ENCODE results near the gene FHL1. TPM values are rescaled to one million over a fixed set of nuclear protein-coding genes. Genes with fewer than 3 reads are reported as not detected.

The FHL1 gene
- polyA plus RNA-seq, 3 donors = 0.75 to 4.0 (median 0.98) TPM

- Mint-ChIP-seq H3K4me1 (peaks cover 2% of the 10 kb centered on the region), H3K9me3 (peaks cover 0 to 3% (median 0%) of the 10 kb centered on the region in 7 donors)
Observed at GRCh38 chrX:136215559-136215958, 68.2 kb downstream of the FHL1 start.

GRCh38 chrX:136219893-136220292 is 72.6 kb downstream of the FHL1 start:
- H3K36me3 ChIP-seq (replicated peaks in 1 of 2; ENCODE audit: control insufficient read depth in 1 of 2, insufficient read depth in 2 of 2, low read length in 2 of 2) = peaks cover 41 to 73% of the 10 kb centered on the region in 2 donors
- no peaks in the 10 kb centered on the region for H3K27me3 ChIP-seq (ENCODE audit: control insufficient read depth in 2 of 2, insufficient read depth in 2 of 2, low read length in 2 of 2)
- WGBS (ENCODE audit: insufficient coverage) = no CpG with 5 or more reads among the region's 5 CpGs

More at GRCh38 chrX:136215559-136215958, 68.2 kb downstream of the FHL1 start:
- Histone ChIP-seq H2AFZ (ENCODE audit: insufficient read depth, low read depth, low read length, poor library complexity, severe bottlenecking) (no peak overlapping the region), H3K27me3 (ENCODE audit: control insufficient read depth in 2 of 2, insufficient read depth in 2 of 2, low read length in 2 of 2) (no peaks in the 10 kb centered on the region), H3K9me3 (replicated peaks in 1 of 2; ENCODE audit: control insufficient read depth in 1 of 2, insufficient read depth in 1 of 2, low read length in 2 of 2) (no peaks in the 10 kb centered on the region), H3K4me2 (replicated peaks; ENCODE audit: extremely low read depth, low read length, poor library complexity, severe bottlenecking) (no peak overlapping the region), H3K27ac (ENCODE audit: low read depth in 1 of 2, low read length in 2 of 2) (no peak overlapping the region), H3K4me1 (ENCODE audit: control insufficient read depth in 1 of 2, insufficient read depth in 2 of 2, low read length in 2 of 2) (peaks cover 0 to 6% of the 10 kb centered on the region in 2 donors), H3K36me3 (replicated peaks in 1 of 2; ENCODE audit: control insufficient read depth in 1 of 2, insufficient read depth in 2 of 2, low read length in 2 of 2) (peaks cover 21 to 34% of the 10 kb centered on the region in 2 donors), H4K20me1 (ENCODE audit: insufficient read depth, low read length) (no peaks in the 10 kb centered on the region), H3K9ac (ENCODE audit: insufficient read depth, low read length, poor library complexity, severe bottlenecking) (no peak overlapping the region), H3K4me3 (replicated peaks in 1 of 3; ENCODE audit: low read depth in 2 of 3, low read length in 3 of 3) (no peak overlapping the region), H3K79me2 (ENCODE audit: insufficient read depth, low read length) (no peaks in the 10 kb centered on the region)
- Mint-ChIP-seq H3K27me3 (ENCODE audit: low read depth in 3 of 3) (peaks cover 0 to 6% (median 1%) of the 10 kb centered on the region in 3 donors), H3K36me3 (peaks cover 24 to 28% of the 10 kb centered on the region in 2 donors), H3K4me3 (no peak overlapping the region), H3K27ac (no peak overlapping the region)
- DNase-seq = no peak
- intact Hi-C loops (cut with micrococcal nuclease) = no loop called here
- no peak for TF ChIP-seq CTCF (IDR thresholded peaks at IDR 0.05)

More at GRCh38 chrX:136219893-136220292, 72.6 kb downstream of the FHL1 start:
- H3K9me3 ChIP-seq (replicated peaks in 1 of 2; ENCODE audit: control insufficient read depth in 1 of 2, insufficient read depth in 1 of 2, low read length in 2 of 2) = no peaks in the 10 kb centered on the region
- Mint-ChIP-seq H3K4me3 (no peak overlapping the region), H3K27ac (no peak overlapping the region), H3K9me3 (peaks cover 0 to 3% (median 0%) of the 10 kb centered on the region in 7 donors), H3K36me3 (peaks cover 51 to 54% of the 10 kb centered on the region in 2 donors), H3K27me3 (ENCODE audit: low read depth in 3 of 3) (peaks cover 0 to 5% (median 0%) of the 10 kb centered on the region in 3 donors), H3K4me1 (no peaks in the 10 kb centered on the region)
- H3K4me2 ChIP-seq (replicated peaks; ENCODE audit: extremely low read depth, low read length, poor library complexity, severe bottlenecking) = no peak overlapping the region
- TF ChIP-seq CTCF (IDR thresholded peaks at IDR 0.05) = no peak
- H2AFZ ChIP-seq (ENCODE audit: insufficient read depth, low read depth, low read length, poor library complexity, severe bottlenecking) = no peak overlapping the region
- DNase-seq = no peak
- no peaks in the 10 kb centered on the region for H4K20me1 ChIP-seq (ENCODE audit: insufficient read depth, low read length)
- no peaks in the 10 kb centered on the region for H3K4me1 ChIP-seq (ENCODE audit: control insufficient read depth in 1 of 2, insufficient read depth in 2 of 2, low read length in 2 of 2)
- no peaks in the 10 kb centered on the region for H3K79me2 ChIP-seq (ENCODE audit: insufficient read depth, low read length)
- intact Hi-C loops (cut with micrococcal nuclease) = no loop called here
- no peak overlapping the region for H3K9ac ChIP-seq (ENCODE audit: insufficient read depth, low read length, poor library complexity, severe bottlenecking)
- no peak overlapping the region for H3K27ac ChIP-seq (ENCODE audit: low read depth in 1 of 2, low read length in 2 of 2)
- no peak overlapping the region for H3K4me3 ChIP-seq (replicated peaks in 1 of 3; ENCODE audit: low read depth in 2 of 3, low read length in 3 of 3)

Data from CD14-positive monocyte (primary cell).